HG03175 (cell line): ENCODE data around the gene PPM1F.
A peak's percentile ranks its signal among the peaks of the same experiment; 100 is the strongest.
"Not testable (repeated sequence)": the region's sequence is repeated elsewhere in the genome, so short reads cannot be mapped to it uniquely, and the experiment has no call there.

Source experiments
- ATAC-seq: cut with Tn5 transposase; IDR thresholded peaks from one replicate; pipeline ENCODE4 v1.9.1; 2021; ENCODE audit warnings: mild to moderate bottlenecking, moderate library complexity; ENCODE audit not compliant: unreplicated experiment

The PPM1F gene

DNA sequence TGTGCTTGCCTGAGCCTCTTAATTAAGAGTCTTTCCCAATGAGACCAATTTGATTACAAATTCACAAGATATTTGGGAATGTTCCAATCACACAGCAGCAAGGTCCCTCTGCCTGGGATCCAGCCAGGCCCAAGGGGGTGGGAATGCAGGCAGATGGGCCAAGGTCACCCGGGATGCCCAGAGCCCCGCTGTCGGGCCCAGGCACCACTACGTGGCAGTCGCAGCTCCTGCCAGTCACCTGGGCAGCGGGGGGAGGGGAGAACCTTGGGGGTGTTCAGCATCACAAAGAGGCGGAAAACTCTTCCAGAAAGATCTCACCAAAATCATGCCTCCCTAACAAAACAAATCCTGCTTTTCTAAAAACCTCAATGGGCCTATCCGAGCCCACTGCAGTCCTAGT, 30.9 kb downstream of the PPM1F start:
- no peak for ATAC-seq

- ATAC-seq, result no peak
Observed at GRCh38 chr22:21921184-21921721, 31.4 kb downstream of the PPM1F start.

DNA sequence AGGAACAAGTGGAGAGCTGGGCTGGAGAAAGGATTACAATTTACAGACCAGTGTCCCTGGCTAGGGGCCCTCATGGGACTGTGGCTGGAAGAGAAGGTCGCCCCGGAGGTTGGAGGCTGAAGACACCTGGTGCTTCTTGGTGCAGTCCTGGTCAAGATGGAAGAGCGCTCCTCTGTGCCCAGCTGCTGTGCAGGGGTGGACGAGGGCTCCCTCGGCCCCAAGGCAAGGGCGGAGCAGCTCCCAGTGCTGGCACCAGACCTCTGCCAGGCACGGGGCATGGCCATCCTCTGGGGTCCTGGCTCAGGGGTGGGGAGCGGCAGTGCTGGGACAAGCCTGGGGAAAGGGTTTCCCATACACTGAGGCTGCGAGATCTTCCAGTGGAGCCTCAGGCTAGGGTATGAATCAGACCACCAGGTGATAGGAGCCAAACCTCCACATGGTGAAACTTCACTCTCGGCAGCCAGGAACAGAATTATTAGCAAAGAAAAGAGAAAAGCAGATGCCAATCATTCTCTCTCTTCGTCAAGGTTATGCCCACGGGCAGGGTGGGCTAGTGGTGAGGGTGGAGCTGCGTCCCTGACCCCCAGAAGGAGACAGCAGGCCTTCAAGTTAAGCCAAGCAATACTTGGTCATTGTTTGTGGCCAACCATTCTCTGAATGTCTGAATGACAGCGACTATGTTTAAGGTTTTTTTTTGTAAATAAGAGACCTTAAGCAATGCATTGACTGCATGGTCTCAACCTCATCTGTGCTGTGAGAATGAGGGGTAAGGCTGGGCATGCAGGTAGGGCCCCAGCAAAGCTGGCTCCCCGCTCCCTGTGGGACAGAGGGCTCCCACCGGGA, 32.1 kb downstream of the PPM1F start:
- ATAC-seq, result no peak

GRCh38 chr22:21919526-21920307, 32.9 kb downstream of the PPM1F start:
- no peak for ATAC-seq

GRCh38 chr22:21918466-21919185, 34.0 kb downstream of the PPM1F start:
- no peak for ATAC-seq

- no peak for ATAC-seq
Observed at GRCh38 chr22:21917959-21918261, 34.7 kb downstream of the PPM1F start.

DNA sequence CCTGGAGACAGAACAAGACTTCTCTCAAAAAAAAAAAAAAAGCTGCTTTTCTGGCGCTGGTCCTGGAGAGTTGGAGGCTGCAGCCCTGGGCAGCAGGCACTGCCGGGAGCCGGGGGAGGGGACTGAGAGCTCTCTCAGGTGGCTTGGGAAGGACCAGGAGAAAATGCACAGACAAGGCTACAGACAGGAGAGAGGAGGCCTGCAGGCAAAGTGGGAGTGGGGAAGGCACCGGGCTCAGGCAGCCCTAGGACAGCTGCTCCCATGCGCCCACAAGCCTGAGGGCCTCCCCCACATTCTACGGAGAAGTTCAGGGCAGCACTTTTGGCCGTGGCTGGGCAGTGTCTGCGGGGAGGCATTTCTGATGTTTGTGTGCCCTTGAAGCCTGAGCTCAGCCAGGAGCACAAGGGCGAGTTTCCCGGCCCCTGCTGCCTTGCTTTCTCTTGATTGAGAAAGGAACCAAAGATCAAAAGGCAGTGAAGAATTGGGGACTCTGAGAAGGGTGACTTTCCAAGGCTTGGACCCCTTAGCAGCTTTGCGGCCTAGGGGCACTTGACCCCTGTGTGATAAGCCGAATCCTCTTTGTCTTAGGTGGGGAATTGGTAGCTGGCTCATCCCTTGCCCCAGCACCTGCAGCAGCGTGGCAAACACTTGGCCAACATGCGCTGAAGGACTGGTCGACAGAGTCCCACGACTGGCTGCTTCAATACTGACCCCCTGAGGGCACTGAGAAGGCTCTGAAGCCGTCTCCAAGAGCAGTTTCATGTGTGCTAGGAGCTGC, 35.3 kb downstream of the PPM1F start:
- ATAC-seq, result no peak

- ATAC-seq, result no peak
Observed at GRCh38 chr22:21916309-21916918, 36.2 kb downstream of the PPM1F start.

- no peak for ATAC-seq
Observed at GRCh38 chr22:21915624-21916308, 36.9 kb downstream of the PPM1F start.

- ATAC-seq, result not testable (repeated sequence)
Observed at GRCh38 chr22:21914033-21914642, 38.5 kb downstream of the PPM1F start.

DNA sequence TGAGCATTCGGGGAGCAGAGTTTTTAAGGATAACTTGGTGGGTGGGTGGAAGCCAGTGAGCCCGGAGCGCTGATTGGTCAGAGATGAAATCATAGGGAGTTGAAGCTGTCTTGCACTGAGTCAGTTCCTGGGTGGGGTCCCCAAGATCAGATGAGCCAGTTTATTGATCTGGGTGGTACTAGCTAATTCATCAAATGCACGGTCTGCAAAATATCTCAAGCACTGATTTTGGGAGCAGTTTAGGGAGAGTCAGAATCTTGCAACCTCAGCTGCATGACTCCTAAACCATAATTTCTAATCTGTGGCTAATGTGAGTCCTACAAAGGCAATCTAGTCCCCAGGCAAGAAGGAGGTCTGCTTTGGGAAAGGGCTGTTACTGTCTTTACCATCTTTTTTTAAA, 42.3 kb downstream of the PPM1F start:
- ATAC-seq, result not testable (repeated sequence)

DNA sequence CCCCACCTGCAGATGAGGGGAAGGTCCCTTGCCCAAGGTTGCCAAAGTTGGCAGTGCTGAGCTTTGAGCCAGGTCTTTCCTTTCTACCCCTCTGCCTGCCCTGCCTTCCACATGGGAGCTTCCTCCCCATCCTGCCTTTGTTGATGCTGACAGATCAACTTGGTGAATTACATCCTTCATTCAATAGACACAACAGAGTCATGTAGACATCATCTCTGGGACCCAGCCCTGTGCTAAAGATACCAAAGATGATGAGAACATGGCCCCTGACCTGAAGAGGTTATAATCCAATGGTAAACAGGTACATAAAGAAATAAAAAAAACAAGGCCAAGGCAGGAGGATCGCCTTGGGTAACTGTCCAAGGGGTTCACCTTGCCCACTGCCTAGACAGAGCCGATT, 42.8 kb downstream of the PPM1F start:
- ATAC-seq, result no peak

DNA sequence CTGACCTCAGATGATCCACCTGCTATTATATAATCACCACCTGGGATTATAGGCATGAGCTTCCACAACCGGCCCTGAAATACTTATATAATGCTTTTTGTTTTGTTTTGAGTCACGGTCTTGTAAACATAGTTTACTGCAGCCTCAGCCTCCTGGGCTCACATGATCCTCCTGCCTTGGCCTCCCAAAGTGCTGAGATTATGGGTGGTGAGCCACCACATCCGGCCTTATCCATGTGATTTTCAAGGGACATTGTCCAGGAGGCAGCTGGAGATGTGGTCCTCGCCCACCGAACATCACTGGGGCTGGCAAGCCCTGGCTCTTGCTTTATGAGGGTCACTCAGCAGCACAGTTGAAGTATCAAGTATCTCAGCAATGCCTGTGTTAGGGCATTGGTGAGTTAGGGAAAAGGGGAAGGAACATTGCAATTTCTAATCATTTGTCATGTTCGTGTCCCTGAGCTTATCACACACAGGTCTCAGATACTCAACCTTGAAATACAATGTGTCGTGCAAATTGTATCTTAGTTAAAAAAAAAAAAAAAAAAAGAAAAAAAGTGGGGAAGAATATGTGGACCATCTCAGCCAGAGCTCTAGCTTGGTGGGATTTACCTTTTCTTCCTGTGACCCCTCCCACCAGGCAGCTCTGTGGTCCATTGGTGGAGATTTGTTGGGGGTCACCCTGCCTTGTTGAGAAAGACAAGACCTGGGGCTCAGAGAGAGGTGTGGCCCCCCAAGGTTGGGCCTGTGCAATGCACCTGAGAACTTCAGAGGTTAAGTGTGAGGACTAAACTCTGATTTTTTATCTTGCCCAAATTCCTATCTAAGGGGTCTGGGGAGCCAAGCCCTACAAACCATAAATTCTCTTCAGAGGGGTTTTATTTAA, 44.8 kb downstream of the PPM1F start:
- no peak for ATAC-seq

- ATAC-seq, result not testable (repeated sequence)
Observed at GRCh38 chr22:21905234-21905633, 47.4 kb downstream of the PPM1F start.

DNA sequence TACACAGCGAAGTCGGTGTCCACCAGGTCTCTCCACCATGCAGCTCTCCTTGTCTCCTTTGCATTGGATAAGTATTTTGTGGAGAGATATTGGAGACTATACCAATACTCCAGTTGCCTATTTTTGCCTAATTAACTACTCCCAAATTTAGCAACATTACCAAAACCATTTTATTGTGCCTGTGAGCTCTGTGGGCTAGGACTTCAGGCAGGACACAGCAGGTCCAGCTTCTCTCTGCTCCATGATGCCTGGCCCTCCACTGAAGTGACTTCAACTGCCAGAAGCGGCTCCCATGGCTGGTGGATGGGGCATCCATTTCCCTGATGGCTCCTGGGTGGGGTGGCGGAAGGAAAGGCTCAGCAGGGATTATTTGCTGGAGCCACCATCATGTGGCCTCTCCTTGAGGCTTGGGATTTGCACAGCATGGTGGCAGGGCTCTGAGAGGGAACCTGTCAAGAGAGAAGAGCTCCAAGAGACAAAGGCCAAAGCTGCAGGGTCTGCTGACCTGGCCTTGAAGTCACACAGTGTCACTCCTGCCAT, 48.3 kb downstream of the PPM1F start:
- no peak for ATAC-seq

DNA sequence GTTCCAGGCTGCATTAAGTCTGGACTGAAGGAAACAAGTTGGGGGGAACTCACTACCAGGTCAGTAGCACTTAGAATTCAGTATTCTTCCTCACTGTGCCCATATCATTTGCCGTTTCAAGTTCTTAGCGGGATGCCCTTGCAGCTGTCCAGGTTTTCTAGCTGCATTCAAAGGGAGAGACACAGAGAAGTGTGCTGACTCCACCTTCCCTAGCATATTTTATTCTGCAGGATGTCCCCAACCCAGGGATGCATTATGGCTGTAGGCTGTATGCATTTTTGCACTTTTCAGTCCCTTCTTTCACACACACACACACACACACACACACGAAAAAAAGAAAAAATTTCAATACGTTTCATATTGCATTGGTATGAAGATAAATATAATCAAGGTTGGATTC, 49.4 kb downstream of the PPM1F start:
- no peak for ATAC-seq

DNA sequence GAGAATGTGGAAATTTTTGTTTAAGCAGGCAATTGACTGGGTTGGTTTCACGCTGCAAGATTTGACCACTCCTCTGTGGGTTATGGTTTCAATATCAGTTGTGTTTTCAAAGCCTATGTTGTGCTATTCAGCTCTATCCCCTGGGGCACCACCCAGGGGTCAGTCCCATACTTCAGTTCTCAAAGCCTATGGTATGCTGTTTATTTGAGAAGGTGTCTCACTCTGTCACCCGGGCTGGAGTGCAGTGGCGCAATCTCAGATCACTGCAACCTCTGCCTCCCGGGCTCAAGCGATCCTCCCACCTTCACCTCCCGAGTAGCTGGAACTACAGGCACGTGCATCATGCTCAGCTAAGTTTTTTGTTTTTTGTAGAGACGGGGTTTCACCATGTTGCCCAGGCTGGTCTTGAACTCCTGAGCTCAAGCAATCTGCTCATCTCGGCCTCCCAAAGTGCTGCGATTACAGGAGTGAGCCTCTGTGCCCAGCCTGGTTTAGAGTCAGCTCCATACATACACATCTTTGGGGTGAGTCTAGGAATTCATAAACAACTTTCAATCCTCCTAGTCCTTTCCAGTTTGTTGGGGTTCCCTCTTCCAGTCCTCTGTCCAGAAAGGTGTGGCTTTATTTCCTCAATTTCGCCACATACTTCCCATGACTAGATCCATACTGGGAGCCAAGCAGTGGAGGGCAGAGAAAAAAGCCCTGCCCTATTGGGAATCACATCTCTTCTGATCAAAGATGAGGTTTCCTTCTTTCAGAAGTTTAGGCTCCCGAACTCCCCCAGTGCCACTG, 50.2 kb downstream of the PPM1F start:
- ATAC-seq, result peak; percentile 56
